PC-9 (cell line): ENCODE data around the gene TJP3.

ENCODE experiments used
- CTCF ChIP-seq: fragments of 200-600 bp; sonication (generic); conservative IDR thresholded peaks from 2 replicates; pipeline ENCODE4 v1.6.1; 2017; ENCODE audit warnings: mixed run types, antibody characterized with exemption, mild to moderate bottlenecking, moderate library complexity
- EZH2 ChIP-seq: fragments of 200-600 bp; sonication (generic); IDR thresholded peaks from 2 replicates; pipeline ENCODE4 v1.8.0; 2017; ENCODE audit warnings: antibody characterized with exemption, low read depth

GRCh38 chr19:3768015-3768747, 60.0 kb downstream of the TJP3 start:
- no peak for TF ChIP-seq CTCF
- TF ChIP-seq EZH2: no peak
